ENCODE results near the gene GNA14. TPM values are rescaled to one million over a fixed set of nuclear protein-coding genes. Genes with fewer than 3 reads are reported as not detected.
"Not testable (repeated sequence)": the region's sequence is repeated elsewhere in the genome, so short reads cannot be mapped to it uniquely, and the experiment has no call there.

The GNA14 gene
- polyA plus RNA-seq, 4 donors, result 0.89 to 3.8 (median 1.7) TPM; not detected in 1

DNA sequence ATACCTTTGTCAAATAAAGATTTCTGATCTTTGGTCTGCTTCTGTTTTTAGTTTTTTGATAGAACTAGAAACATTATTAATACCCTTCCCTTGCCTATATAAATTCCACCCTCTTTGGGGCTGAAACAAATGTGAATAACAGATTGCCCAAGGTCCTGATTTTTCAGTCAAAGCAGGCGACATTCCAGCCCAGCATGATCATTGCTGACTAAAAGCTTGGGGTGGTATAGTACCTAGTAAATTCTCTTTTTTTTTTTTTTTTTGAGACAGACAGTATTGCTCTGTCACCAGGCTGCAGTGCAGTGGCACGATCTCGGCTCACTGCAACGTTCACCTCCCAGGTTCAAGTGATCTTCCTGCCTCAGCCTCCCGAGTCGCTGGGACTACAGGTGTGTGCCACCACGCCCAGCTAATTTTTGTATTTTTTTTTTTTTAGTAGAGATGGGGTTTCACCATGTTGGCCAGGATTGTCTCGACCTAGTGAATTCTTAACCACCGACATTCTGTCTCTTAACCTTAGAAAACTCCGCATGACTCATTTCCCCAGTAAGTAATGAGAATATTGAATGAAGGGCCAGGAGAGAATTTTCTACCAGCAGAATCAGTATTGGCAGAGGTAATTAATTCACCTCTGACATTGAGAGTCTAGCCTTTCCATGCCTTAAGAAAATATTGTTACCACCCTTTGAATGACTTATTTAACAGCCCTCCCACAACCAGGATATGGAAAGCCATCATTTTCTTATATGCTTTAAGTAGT lies 226.4 kb downstream of the GNA14 start:
- Histone ChIP-seq H3K36me3 (ENCODE audit: control insufficient read depth in 3 of 3, insufficient read depth in 2 of 3, low read depth in 1 of 3, low read length in 3 of 3) (no peaks in the 10 kb centered on the region), H3K27me3 (ENCODE audit: control insufficient read depth in 3 of 3, insufficient read depth in 3 of 3, low read length in 3 of 3) (no peaks in the 10 kb centered on the region), H3K9me3 (ENCODE audit: control insufficient read depth in 2 of 2, insufficient read depth in 1 of 2, low read depth in 1 of 2, low read length in 1 of 2) (no peaks in the 10 kb centered on the region), H3K4me1 (ENCODE audit: control insufficient read depth in 3 of 3, insufficient read depth in 2 of 3, low read depth in 1 of 3, low read length in 2 of 3) (peaks cover 0 to under 1% (median 0%) of the 10 kb centered on the region in 3 donors), H3K27ac (ENCODE audit: low read depth in 1 of 3, low read length in 2 of 3) (no peak overlapping the region), H3K4me3 (ENCODE audit: low read depth in 1 of 3, low read length in 3 of 3) (no peak overlapping the region)
- FAIRE-seq (no peak), DNase-seq (no peak)
- WGBS, 3 donors, result 91 to 97% (median 92%) methylated on average over 10 of the region's 10 CpGs

DNA sequence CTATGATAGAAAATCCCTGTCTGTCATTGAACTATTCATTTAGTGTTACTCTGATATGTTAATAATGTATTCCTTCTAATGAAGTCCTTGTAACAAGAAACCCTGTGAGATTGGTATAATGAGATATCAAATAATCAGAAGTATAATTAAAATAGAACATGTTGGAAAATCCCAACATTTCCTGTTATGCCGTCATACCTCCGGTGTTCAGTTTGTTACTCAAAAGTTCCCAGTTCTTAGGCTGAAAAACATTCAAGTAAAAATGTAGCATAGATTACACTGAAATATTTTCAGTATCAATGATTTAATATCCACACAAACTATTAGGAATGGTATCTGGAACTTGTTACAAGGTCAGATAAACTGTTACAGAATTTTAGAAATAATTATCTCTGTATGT lies 227.5 kb downstream of the GNA14 start:
- FAIRE-seq (peak; percentile 85), DNase-seq (no peak)
- WGBS, 3 donors, result 77 to 94% (median 92%) methylated on average over 2 of the region's 2 CpGs
- Histone ChIP-seq H3K4me1 (ENCODE audit: control insufficient read depth in 3 of 3, insufficient read depth in 2 of 3, low read depth in 1 of 3, low read length in 2 of 3) (no peaks in the 10 kb centered on the region), H3K36me3 (ENCODE audit: control insufficient read depth in 3 of 3, insufficient read depth in 2 of 3, low read depth in 1 of 3, low read length in 3 of 3) (peaks cover 0 to 2% (median 0%) of the 10 kb centered on the region in 3 donors), H3K27ac (ENCODE audit: low read depth in 1 of 3, low read length in 2 of 3) (no peak overlapping the region), H3K9me3 (ENCODE audit: control insufficient read depth in 2 of 2, insufficient read depth in 1 of 2, low read depth in 1 of 2, low read length in 1 of 2) (no peaks in the 10 kb centered on the region), H3K4me3 (ENCODE audit: low read depth in 1 of 3, low read length in 3 of 3) (no peak overlapping the region), H3K27me3 (ENCODE audit: control insufficient read depth in 3 of 3, insufficient read depth in 3 of 3, low read length in 3 of 3) (no peaks in the 10 kb centered on the region)

DNA sequence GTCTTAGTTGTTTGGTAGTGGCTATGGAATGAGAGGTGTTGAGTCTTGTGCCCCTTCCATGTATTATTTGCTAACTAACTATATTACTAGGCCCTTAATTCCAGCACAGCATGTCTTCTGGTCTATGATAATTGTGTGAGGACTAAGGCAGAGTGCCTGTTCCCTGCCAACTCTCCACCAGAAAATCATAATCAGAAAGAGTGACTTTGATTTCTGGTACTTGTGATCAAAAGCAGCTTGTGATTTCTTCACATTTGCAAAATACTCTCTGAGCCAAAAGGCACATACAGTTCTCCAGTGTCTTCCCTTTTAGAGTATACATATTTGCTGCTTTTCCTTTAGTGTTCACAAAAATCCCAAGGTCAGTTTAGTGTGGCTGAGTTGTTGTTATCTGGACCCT lies 229.9 kb downstream of the GNA14 start:
- Histone ChIP-seq H3K27ac (ENCODE audit: low read depth in 1 of 3, low read length in 2 of 3) (no peak overlapping the region), H3K4me1 (ENCODE audit: control insufficient read depth in 3 of 3, insufficient read depth in 2 of 3, low read depth in 1 of 3, low read length in 2 of 3) (no peaks in the 10 kb centered on the region), H3K9me3 (ENCODE audit: control insufficient read depth in 2 of 2, insufficient read depth in 1 of 2, low read depth in 1 of 2, low read length in 1 of 2) (no peaks in the 10 kb centered on the region), H3K4me3 (ENCODE audit: low read depth in 1 of 3, low read length in 3 of 3) (no peak overlapping the region), H3K27me3 (ENCODE audit: control insufficient read depth in 3 of 3, insufficient read depth in 3 of 3, low read length in 3 of 3) (no peaks in the 10 kb centered on the region), H3K36me3 (ENCODE audit: control insufficient read depth in 3 of 3, insufficient read depth in 2 of 3, low read depth in 1 of 3, low read length in 3 of 3) (peaks cover 0 to 2% (median 0%) of the 10 kb centered on the region in 3 donors)
- DNase-seq (no peak), FAIRE-seq (no peak)

DNA sequence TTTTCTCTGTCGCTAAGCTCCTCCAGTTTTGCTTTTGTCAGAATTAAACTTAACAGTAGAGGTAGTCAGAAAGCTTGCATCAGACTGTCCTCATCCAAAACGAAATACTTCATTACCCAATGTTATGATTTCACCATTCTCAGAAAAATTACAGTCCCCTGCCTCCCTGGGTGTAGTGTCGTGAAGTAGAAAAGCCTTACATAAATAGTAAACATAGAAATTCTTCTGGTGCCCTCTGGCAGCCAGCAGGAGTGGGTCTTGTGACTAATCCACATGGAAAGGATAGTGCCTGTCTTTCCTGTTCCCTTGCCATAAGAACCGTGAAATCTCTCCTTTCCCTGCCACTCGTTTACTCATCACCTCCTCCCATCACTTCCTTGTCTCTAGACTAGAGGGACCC lies 230.6 kb downstream of the GNA14 start:
- Histone ChIP-seq H3K4me1 (ENCODE audit: control insufficient read depth in 3 of 3, insufficient read depth in 2 of 3, low read depth in 1 of 3, low read length in 2 of 3) (no peaks in the 10 kb centered on the region), H3K9me3 (ENCODE audit: control insufficient read depth in 2 of 2, insufficient read depth in 1 of 2, low read depth in 1 of 2, low read length in 1 of 2) (no peaks in the 10 kb centered on the region), H3K4me3 (ENCODE audit: low read depth in 1 of 3, low read length in 3 of 3) (no peak overlapping the region), H3K36me3 (ENCODE audit: control insufficient read depth in 3 of 3, insufficient read depth in 2 of 3, low read depth in 1 of 3, low read length in 3 of 3) (peaks cover 0 to 2% (median 0%) of the 10 kb centered on the region in 3 donors), H3K27ac (ENCODE audit: low read depth in 1 of 3, low read length in 2 of 3) (no peak overlapping the region), H3K27me3 (ENCODE audit: control insufficient read depth in 3 of 3, insufficient read depth in 3 of 3, low read length in 3 of 3) (no peaks in the 10 kb centered on the region)
- FAIRE-seq (no peak), DNase-seq (no peak)
- 67 to 84% (median 81%) methylated on average over 5 of the region's 5 CpGs for WGBS, 3 donors

DNA sequence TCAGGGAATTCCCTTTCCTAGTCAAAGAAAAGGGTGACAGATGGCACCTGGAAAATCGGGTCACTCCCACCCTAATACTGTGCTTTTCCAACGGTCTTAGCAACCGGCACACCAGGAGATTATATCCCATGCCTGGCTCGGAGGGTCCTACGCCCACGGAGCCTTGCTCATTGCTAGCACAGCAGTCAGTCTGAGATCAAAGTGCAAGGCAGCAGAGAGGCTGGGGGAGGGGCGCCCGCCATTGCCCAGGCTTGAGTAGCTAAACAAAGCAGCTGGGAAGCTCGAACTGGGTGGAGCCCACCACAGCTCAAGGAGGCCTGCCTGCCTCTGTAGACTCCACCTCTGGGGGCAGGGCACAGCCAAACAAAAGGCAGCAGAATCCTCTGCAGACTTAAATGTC lies 239.6 kb downstream of the GNA14 start:
- not testable (repeated sequence) for DNase-seq; H3K9me3 ChIP-seq (ENCODE audit: control insufficient read depth in 2 of 2, insufficient read depth in 1 of 2, low read depth in 1 of 2, low read length in 1 of 2); H3K27ac ChIP-seq (ENCODE audit: low read depth in 1 of 3, low read length in 2 of 3); H3K4me3 ChIP-seq (ENCODE audit: low read depth in 1 of 3, low read length in 3 of 3); FAIRE-seq; H3K4me1 ChIP-seq (ENCODE audit: control insufficient read depth in 3 of 3, insufficient read depth in 2 of 3, low read depth in 1 of 3, low read length in 2 of 3); H3K27me3 ChIP-seq (ENCODE audit: control insufficient read depth in 3 of 3, insufficient read depth in 3 of 3, low read length in 3 of 3)
- 91 to 95% (median 94%) methylated on average over 9 of the region's 9 CpGs for WGBS, 3 donors
- peaks cover 2 to 12% (median 9%) of the 10 kb centered on the region in 3 donors for H3K36me3 ChIP-seq (ENCODE audit: control insufficient read depth in 3 of 3, insufficient read depth in 2 of 3, low read depth in 1 of 3, low read length in 3 of 3)

DNA sequence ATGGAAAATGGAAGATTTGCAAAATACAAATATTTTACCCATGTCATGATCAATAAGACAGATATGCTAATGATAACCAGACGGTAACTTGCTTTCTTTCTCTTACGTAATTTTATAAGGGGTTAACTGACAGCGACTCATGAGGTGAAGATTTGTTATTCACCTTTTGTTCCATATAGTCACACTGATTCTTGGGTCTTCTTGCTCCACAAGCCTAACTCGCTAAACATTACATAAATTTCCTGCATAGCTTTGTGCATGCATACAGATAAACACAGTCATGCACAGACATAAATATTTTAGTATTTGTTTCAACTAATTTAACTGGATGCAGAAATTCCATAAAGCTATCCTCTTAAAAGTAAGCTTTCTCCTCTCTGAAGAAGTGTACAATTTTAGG lies 244.9 kb downstream of the GNA14 start:
- peaks cover 0 to 5% of the 10 kb centered on the region in 2 donors for H3K9me3 ChIP-seq (ENCODE audit: control insufficient read depth in 2 of 2, insufficient read depth in 1 of 2, low read depth in 1 of 2, low read length in 1 of 2)
- DNase-seq (no peak), FAIRE-seq (no peak)
- 82 to 88% (median 87%) methylated on average over 4 of the region's 4 CpGs for WGBS, 3 donors
- H3K36me3 ChIP-seq (ENCODE audit: control insufficient read depth in 3 of 3, insufficient read depth in 2 of 3, low read depth in 1 of 3, low read length in 3 of 3), result peaks cover 2 to 9% (median 6%) of the 10 kb centered on the region in 3 donors
- H3K4me1 ChIP-seq (ENCODE audit: control insufficient read depth in 3 of 3, insufficient read depth in 2 of 3, low read depth in 1 of 3, low read length in 2 of 3), result no peaks in the 10 kb centered on the region
- no peaks in the 10 kb centered on the region for H3K27me3 ChIP-seq (ENCODE audit: control insufficient read depth in 3 of 3, insufficient read depth in 3 of 3, low read length in 3 of 3)
- H3K4me3 ChIP-seq (ENCODE audit: low read depth in 1 of 3, low read length in 3 of 3), result no peak overlapping the region
- H3K27ac ChIP-seq (ENCODE audit: low read depth in 1 of 3, low read length in 2 of 3), result no peak overlapping the region

DNA sequence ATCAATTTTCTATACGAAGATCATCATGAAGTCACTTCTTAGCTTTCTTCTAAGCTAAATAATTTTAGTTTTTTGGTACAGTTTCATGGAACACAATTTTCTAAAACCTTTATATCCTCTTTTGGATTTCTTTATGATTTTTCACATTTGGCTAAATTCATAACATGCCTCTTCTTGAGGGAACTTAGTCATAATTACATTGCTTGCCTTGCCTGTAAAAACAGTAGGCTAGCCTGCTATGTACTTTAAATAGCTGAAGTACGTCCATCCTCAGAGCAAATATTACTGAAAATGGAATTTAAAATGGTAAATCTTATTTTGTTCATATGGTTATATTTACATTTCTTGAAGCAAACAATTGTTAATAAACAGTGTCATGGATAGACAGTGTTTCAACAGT lies 245.8 kb downstream of the GNA14 start:
- Histone ChIP-seq H3K4me1 (ENCODE audit: control insufficient read depth in 3 of 3, insufficient read depth in 2 of 3, low read depth in 1 of 3, low read length in 2 of 3) (no peaks in the 10 kb centered on the region), H3K36me3 (ENCODE audit: control insufficient read depth in 3 of 3, insufficient read depth in 2 of 3, low read depth in 1 of 3, low read length in 3 of 3) (peaks cover 2 to 6% (median 4%) of the 10 kb centered on the region in 3 donors), H3K9me3 (ENCODE audit: control insufficient read depth in 2 of 2, insufficient read depth in 1 of 2, low read depth in 1 of 2, low read length in 1 of 2) (no peaks in the 10 kb centered on the region), H3K4me3 (ENCODE audit: low read depth in 1 of 3, low read length in 3 of 3) (no peak overlapping the region), H3K27ac (ENCODE audit: low read depth in 1 of 3, low read length in 2 of 3) (no peak overlapping the region), H3K27me3 (ENCODE audit: control insufficient read depth in 3 of 3, insufficient read depth in 3 of 3, low read length in 3 of 3) (no peaks in the 10 kb centered on the region)
- DNase-seq (no peak), FAIRE-seq (no peak)
- 79 to 90% (median 87%) methylated on average over 2 of the region's 2 CpGs for WGBS, 3 donors

DNA sequence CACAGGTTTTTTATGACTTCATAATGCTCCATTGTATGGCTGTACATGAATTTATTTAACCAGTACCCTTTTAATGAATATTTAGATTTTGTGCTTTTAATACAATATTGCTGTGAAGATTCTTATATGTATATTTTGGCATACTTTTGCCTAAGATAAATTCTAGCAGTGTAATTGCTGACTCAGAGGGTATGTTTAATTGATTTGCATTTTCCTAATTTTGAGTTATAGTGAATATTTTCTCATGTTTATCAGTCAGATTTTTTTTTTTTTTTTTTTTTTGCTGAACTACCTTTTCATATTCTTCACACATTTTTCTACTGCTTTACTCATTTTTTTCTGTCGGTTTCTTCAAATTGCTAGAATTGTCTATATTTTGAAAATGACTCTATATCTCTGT lies 248.2 kb downstream of the GNA14 start:
- no peaks in the 10 kb centered on the region for H3K4me1 ChIP-seq (ENCODE audit: control insufficient read depth in 3 of 3, insufficient read depth in 2 of 3, low read depth in 1 of 3, low read length in 2 of 3)
- DNase-seq (no peak), FAIRE-seq (no peak)
- H3K4me3 ChIP-seq (ENCODE audit: low read depth in 1 of 3, low read length in 3 of 3), result no peak overlapping the region
- 91 to 100% (median 98%) methylated on average over 1 of the region's 1 CpG for WGBS, 3 donors
- H3K9me3 ChIP-seq (ENCODE audit: control insufficient read depth in 2 of 2, insufficient read depth in 1 of 2, low read depth in 1 of 2, low read length in 1 of 2), result no peaks in the 10 kb centered on the region
- no peaks in the 10 kb centered on the region for H3K27me3 ChIP-seq (ENCODE audit: control insufficient read depth in 3 of 3, insufficient read depth in 3 of 3, low read length in 3 of 3)
- no peak overlapping the region for H3K27ac ChIP-seq (ENCODE audit: low read depth in 1 of 3, low read length in 2 of 3)
- H3K36me3 ChIP-seq (ENCODE audit: control insufficient read depth in 3 of 3, insufficient read depth in 2 of 3, low read depth in 1 of 3, low read length in 3 of 3), result no peaks in the 10 kb centered on the region

DNA sequence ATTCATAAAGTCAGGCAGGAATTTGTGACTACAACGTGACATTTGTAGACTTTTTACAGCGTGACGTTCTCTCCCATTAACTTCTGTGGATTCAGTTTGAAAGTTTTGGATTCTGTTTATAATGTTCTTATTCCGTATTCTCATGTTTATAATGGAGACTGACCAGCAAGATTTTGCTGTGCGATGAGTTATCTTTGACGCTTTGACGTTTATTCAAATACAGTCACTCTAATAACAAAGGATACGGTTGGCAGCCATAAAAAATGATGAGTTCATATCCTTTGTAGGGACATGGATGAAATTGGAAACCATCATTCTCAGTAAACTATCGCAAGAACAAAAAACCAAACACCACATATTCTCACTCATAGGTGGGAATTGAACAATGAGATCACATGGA lies 249.5 kb downstream of the GNA14 start:
- not testable (repeated sequence) for H3K4me1 ChIP-seq (ENCODE audit: control insufficient read depth in 3 of 3, insufficient read depth in 2 of 3, low read depth in 1 of 3, low read length in 2 of 3); H3K4me3 ChIP-seq (ENCODE audit: low read depth in 1 of 3, low read length in 3 of 3); H3K36me3 ChIP-seq (ENCODE audit: control insufficient read depth in 3 of 3, insufficient read depth in 2 of 3, low read depth in 1 of 3, low read length in 3 of 3); FAIRE-seq; H3K9me3 ChIP-seq (ENCODE audit: control insufficient read depth in 2 of 2, insufficient read depth in 1 of 2, low read depth in 1 of 2, low read length in 1 of 2); H3K27me3 ChIP-seq (ENCODE audit: control insufficient read depth in 3 of 3, insufficient read depth in 3 of 3, low read length in 3 of 3); H3K27ac ChIP-seq (ENCODE audit: low read depth in 1 of 3, low read length in 2 of 3); DNase-seq
- 79 to 94% (median 88%) methylated on average over 9 of the region's 9 CpGs for WGBS, 3 donors

Measured in small intestine (tissue), 7 donors.